Mesenchymal stem cell (in vitro differentiated cells and primary cell): ENCODE data around the gene PHF13.
"Not testable (repeated sequence)": the region's sequence is repeated elsewhere in the genome, so short reads cannot be mapped to it uniquely, and the experiment has no call there.

Source experiments
- DNase-seq: peaks from one replicate; pipeline ENCODE4 v3.0.0-alpha.2; 2013
- H2AFZ ChIP-seq: one replicate; pipeline ENCODE4 v1.6.1; 2013; ENCODE audit warnings: low read depth, mild to moderate bottlenecking, control low read depth, inconsistent platforms, low read length, moderate library complexity
- H2AK5ac ChIP-seq: 2 replicates; pipeline ENCODE4 v1.6.1; 2013; ENCODE audit warnings: low read length, moderate library complexity, mild to moderate bottlenecking, inconsistent platforms; ENCODE audit not compliant: severe bottlenecking
- H2BK120ac ChIP-seq: one replicate; pipeline ENCODE4 v1.6.1; 2013; ENCODE audit warnings: low read depth, mild to moderate bottlenecking, inconsistent platforms, low read length, moderate library complexity
- H2BK12ac ChIP-seq, 2 experiments: one replicate each; pipeline ENCODE4 v1.6.1; 2013; ENCODE audit warnings: inconsistent platforms in 2 of 2, low read length in 2 of 2, mild to moderate bottlenecking in 2 of 2, moderate library complexity in 2 of 2, control low read depth in 1 of 2
- H2BK15ac ChIP-seq: one replicate; pipeline ENCODE4 v1.6.1; 2013; ENCODE audit warnings: mild to moderate bottlenecking, low read depth, inconsistent platforms; ENCODE audit not compliant: poor library complexity, severe bottlenecking
- H2BK5ac ChIP-seq: 2 replicates; pipeline ENCODE4 v1.6.1; 2013; ENCODE audit warnings: low read depth, mild to moderate bottlenecking, low read length, control low read depth, inconsistent platforms; ENCODE audit not compliant: poor library complexity, severe bottlenecking
- H3K14ac ChIP-seq, 2 experiments: one replicate each; pipeline ENCODE4 v1.6.1; 2013; ENCODE audit warnings: inconsistent platforms in 2 of 2, low read length in 2 of 2, control low read depth in 1 of 2, mild to moderate bottlenecking in 1 of 2, moderate library complexity in 1 of 2
- H3K18ac ChIP-seq, 2 experiments: one replicate each; pipeline ENCODE4 v1.6.1; 2013; ENCODE audit warnings: inconsistent platforms in 2 of 2, low read length in 2 of 2, control low read depth in 1 of 2, low read depth in 1 of 2, mild to moderate bottlenecking in 1 of 2
- H3K23ac ChIP-seq, 2 experiments: one replicate each; pipeline ENCODE4 v1.6.1; 2013; ENCODE audit warnings: inconsistent platforms in 2 of 2, low read length in 2 of 2, mild to moderate bottlenecking in 2 of 2, moderate library complexity in 2 of 2, control low read depth in 1 of 2
- H3K27ac ChIP-seq: 2 replicates; pipeline ENCODE4 v1.5.1; 2013; ENCODE audit warnings: mild to moderate bottlenecking, moderate library complexity, low read length, control low read depth, inconsistent platforms; ENCODE audit not compliant: poor library complexity, severe bottlenecking
- H3K27me3 ChIP-seq, 2 experiments: 2 replicates each; pipeline versions ENCODE4 v1.6.1 to v1.7.0; 2013; ENCODE audit warnings: low read length in 2 of 2, mild to moderate bottlenecking in 2 of 2, moderate library complexity in 2 of 2, control low read depth in 1 of 2, inconsistent platforms in 1 of 2; ENCODE audit not compliant: control insufficient read depth in 1 of 2, insufficient read depth in 1 of 2
- H3K36me3 ChIP-seq, 2 experiments: 2 replicates each; pipeline versions ENCODE4 v1.6.1 to v1.7.0; 2013; ENCODE audit warnings: low read length in 2 of 2, control low read depth in 1 of 2, inconsistent platforms in 1 of 2, low read depth in 1 of 2, mild to moderate bottlenecking in 1 of 2; ENCODE audit not compliant: insufficient read depth in 2 of 2, control insufficient read depth in 1 of 2
- H3K4ac ChIP-seq, 2 experiments: one replicate each; pipeline ENCODE4 v1.6.1; 2013; ENCODE audit warnings: inconsistent platforms in 2 of 2, low read length in 2 of 2, mild to moderate bottlenecking in 2 of 2, moderate library complexity in 2 of 2, control low read depth in 1 of 2, low read depth in 1 of 2
- H3K4me1 ChIP-seq: 2 replicates; pipeline ENCODE4 v1.6.1; 2013; ENCODE audit warnings: low read depth, low read length, control low read depth; ENCODE audit not compliant: control insufficient read depth, insufficient read depth
- H3K4me2 ChIP-seq: 2 replicates; pipeline ENCODE4 v1.6.1; 2013; ENCODE audit warnings: low read length, mild to moderate bottlenecking, inconsistent platforms; ENCODE audit not compliant: poor library complexity, severe bottlenecking
- H3K4me3 ChIP-seq, 2 experiments: 2 replicates each; pipeline versions ENCODE4 v1.5.1 to v1.7.0; 2013; ENCODE audit warnings: low read length in 2 of 2, mild to moderate bottlenecking in 2 of 2, control low read depth in 1 of 2, low read depth in 1 of 2; ENCODE audit not compliant: insufficient read depth in 1 of 2
- H3K79me1 ChIP-seq: replicated peaks from 2 replicates; pipeline ENCODE4 v1.6.1; 2013; ENCODE audit warnings: mild to moderate bottlenecking, control low read depth, low read length, inconsistent platforms; ENCODE audit not compliant: poor library complexity, severe bottlenecking
- H3K9ac ChIP-seq: 2 replicates; pipeline ENCODE4 v1.7.0; 2013; ENCODE audit warnings: mild to moderate bottlenecking, low read length, moderate library complexity
- H3K9me3 ChIP-seq: 2 replicates; pipeline ENCODE4 v1.7.0; 2013; ENCODE audit warnings: mild to moderate bottlenecking, low read length; ENCODE audit not compliant: control insufficient read depth
- H4K8ac ChIP-seq: one replicate; pipeline ENCODE4 v1.6.1; 2013; ENCODE audit warnings: inconsistent platforms, mild to moderate bottlenecking, low read length, moderate library complexity
- H4K91ac ChIP-seq: one replicate; pipeline ENCODE4 v1.6.1; 2013; ENCODE audit warnings: mild to moderate bottlenecking, low read length, inconsistent platforms
- WGBS: methylation state at CpG from one replicate; pipeline ENCODE4 v1.1.7; 2013; ENCODE audit warnings: mixed read lengths; 5-methylcytosine and 5-hydroxymethylcytosine counted together

PHF13 gene

GRCh38 chr1:6597777-6598131, 15.8 kb upstream of the PHF13 start:
- 97% methylated on average over 6 of the region's 6 CpGs for WGBS
- H2AK5ac ChIP-seq: no peak overlapping the region
- H3K18ac ChIP-seq: no peak overlapping the region
- H2BK12ac ChIP-seq: no peak overlapping the region
- H2AFZ ChIP-seq: no peak overlapping the region
- H3K36me3 ChIP-seq: peaks cover 61 to 63% of the 10 kb centered on the region in 2 experiments
- no peak overlapping the region for H3K27ac ChIP-seq
- H4K91ac ChIP-seq: no peak overlapping the region
- H2BK120ac ChIP-seq: no peak overlapping the region
- peak overlapping the region in 1 of 2 experiments; percentile 24 for H3K4ac ChIP-seq
- DNase-seq: no peak
- no peak overlapping the region for H2BK15ac ChIP-seq
- no peak overlapping the region for H4K8ac ChIP-seq
- no peaks in the 10 kb centered on the region for H3K9me3 ChIP-seq
- peak overlapping the region; percentile 59 for H3K9ac ChIP-seq
- H3K23ac ChIP-seq: no peak overlapping the region
- H2BK5ac ChIP-seq: no peak overlapping the region
- peak overlapping the region; percentile 12 to 41 for H3K4me3 ChIP-seq
- H3K27me3 ChIP-seq: no peaks in the 10 kb centered on the region
- H3K4me1 ChIP-seq: peaks cover 30% of the 10 kb centered on the region
- no peak overlapping the region for H3K14ac ChIP-seq
- H3K4me2 ChIP-seq: no peak overlapping the region
- peaks cover 49% of the 10 kb centered on the region for H3K79me1 ChIP-seq

GRCh38 chr1:6599141-6599975, 14.2 kb upstream of the PHF13 start:
- Histone ChIP-seq H3K4me3 (peak overlapping the region in 1 of 2 experiments; percentile 95), H2AK5ac (no peak overlapping the region), H3K14ac (no peak overlapping the region), H3K23ac (peak overlapping the region in 1 of 2 experiments; percentile 41), H2BK15ac (no peak overlapping the region), H3K79me1 (peaks cover 37% of the 10 kb centered on the region), H2AFZ (no peak overlapping the region), H3K4me1 (peaks cover 36% of the 10 kb centered on the region), H3K9ac (peak overlapping the region; percentile 98), H3K36me3 (peaks cover 45 to 47% of the 10 kb centered on the region in 2 experiments), H4K8ac (no peak overlapping the region), H2BK12ac (no peak overlapping the region), H4K91ac (no peak overlapping the region), H3K4ac (no peak overlapping the region), H3K18ac (peak overlapping the region in 1 of 2 experiments; percentile 2), H3K4me2 (peak overlapping the region; percentile 3), H2BK120ac (no peak overlapping the region), H3K27ac (no peak overlapping the region), H3K9me3 (no peaks in the 10 kb centered on the region), H3K27me3 (no peaks in the 10 kb centered on the region), H2BK5ac (no peak overlapping the region)
- WGBS: 95% methylated on average over 30 of the region's 31 CpGs
- no peak for DNase-seq

GRCh38 chr1:6599991-6600390, 13.5 kb upstream of the PHF13 start:
- Histone ChIP-seq H3K4me2 (peak overlapping the region; percentile 97), H3K9ac (peak overlapping the region; percentile 98), H3K4me3 (peak overlapping the region in 1 of 2 experiments; percentile 95), H3K36me3 (peaks cover 39 to 42% of the 10 kb centered on the region in 2 experiments), H3K79me1 (peaks cover 36% of the 10 kb centered on the region), H3K4me1 (peaks cover 40% of the 10 kb centered on the region)
- not testable (repeated sequence) for H2AK5ac ChIP-seq, H2BK12ac ChIP-seq, H3K14ac ChIP-seq, H3K18ac ChIP-seq, H3K9me3 ChIP-seq, DNase-seq, H3K27me3 ChIP-seq, H2BK120ac ChIP-seq, H3K4ac ChIP-seq, H2BK5ac ChIP-seq, H3K23ac ChIP-seq, H3K27ac ChIP-seq, H2BK15ac ChIP-seq, H4K91ac ChIP-seq, H4K8ac ChIP-seq, H2AFZ ChIP-seq
- 93% methylated on average over 7 of the region's 8 CpGs for WGBS

GRCh38 chr1:6600410-6601048, 13.0 kb upstream of the PHF13 start:
- Histone ChIP-seq H2AK5ac (peak overlapping the region; percentile 54), H4K8ac (no peak overlapping the region), H4K91ac (peak overlapping the region; percentile 3), H3K4me1 (peaks cover 40% of the 10 kb centered on the region), H3K14ac (peak overlapping the region in 1 of 2 experiments; percentile 94), H3K27ac (peak overlapping the region; percentile 38), H3K23ac (peak overlapping the region in 1 of 2 experiments; percentile 9), H2BK5ac (no peak overlapping the region), H3K9ac (peak overlapping the region; percentile 98), H2AFZ (no peak overlapping the region), H2BK15ac (no peak overlapping the region), H3K4ac (peak overlapping the region in 1 of 2 experiments; percentile 61), H3K36me3 (peaks cover 34 to 37% of the 10 kb centered on the region in 2 experiments), H3K4me2 (peak overlapping the region; percentile 97), H3K79me1 (peaks cover 32% of the 10 kb centered on the region), H3K27me3 (no peaks in the 10 kb centered on the region), H3K18ac (peak overlapping the region; percentile 1 to 91), H3K4me3 (peak overlapping the region; percentile 89 to 95), H2BK12ac (peak overlapping the region in 1 of 2 experiments; percentile 51), H3K9me3 (no peaks in the 10 kb centered on the region), H2BK120ac (no peak overlapping the region)
- DNase-seq: peak; percentile 30
- WGBS: 23% methylated on average over 10 of the region's 10 CpGs
